A673 (cell line): ENCODE results near the gene NOM1. TPM values are rescaled to one million over a fixed set of nuclear protein-coding genes. Genes with fewer than 3 reads are reported as not detected.

Experiments
- BruUV-seq: library from RNA; stranded (reverse); fragments of 400-500 nt; replicated peaks from 2 replicates; lab custom pipeline; 2021; lab: Mats Ljungman, UMichigan
- CTCF ChIA-PET: fragments of 300-600 bp; sonication (Branson Sonifier 250); formaldehyde crosslinking; loops from one replicate; lab custom pipeline; 2022; ENCODE audit warnings: antibody characterized with exemption; lab: Charles Lee
- POLR2A ChIA-PET: fragments of 300-600 bp; sonication (Branson Sonifier 250); formaldehyde crosslinking; loops from one replicate; lab custom pipeline; 2022; ENCODE audit warnings: antibody characterized with exemption; ENCODE audit not compliant: low non-redundant PET; lab: Charles Lee
- DNase-seq: peaks from one replicate; pipeline ENCODE4 v3.0.0-alpha.2; 2015; ENCODE audit warnings: low spot score
- H3K27ac ChIP-seq: fragments of 200-600 bp; sonication (generic); 2 replicates; pipeline ENCODE4 v1.5.1; 2016; ENCODE audit warnings: mixed run types, low read depth, mild to moderate bottlenecking, mixed read lengths, antibody characterized with exemption, low read length; ENCODE audit not compliant: poor library complexity, severe bottlenecking
- H3K27me3 ChIP-seq: fragments of 200-600 bp; sonication (generic); replicated peaks from 2 replicates; pipeline ENCODE4 v1.6.1; 2017; ENCODE audit warnings: mixed run types, low read depth, mild to moderate bottlenecking, mixed read lengths, antibody characterized with exemption, low read length; ENCODE audit not compliant: insufficient read depth, poor library complexity
- H3K36me3 ChIP-seq: fragments of 200-600 bp; sonication (generic); 2 replicates; pipeline ENCODE4 v1.6.1; 2016; ENCODE audit warnings: mixed run types, mild to moderate bottlenecking, mixed read lengths, antibody characterized with exemption, low read length; ENCODE audit not compliant: insufficient read depth, poor library complexity, severe bottlenecking
- H3K4me1 ChIP-seq: fragments of 200-600 bp; sonication (generic); 2 replicates; pipeline ENCODE4 v1.6.1; 2017; ENCODE audit warnings: mixed run types, mild to moderate bottlenecking, mixed read lengths, antibody characterized with exemption, low read length; ENCODE audit not compliant: insufficient read depth, poor library complexity, severe bottlenecking
- H3K4me3 ChIP-seq: fragments of 200-600 bp; sonication (generic); 2 replicates; pipeline ENCODE4 v1.5.1; 2016; ENCODE audit warnings: low read depth, mixed run types, mild to moderate bottlenecking, mixed read lengths, low read length; ENCODE audit not compliant: poor library complexity, severe bottlenecking
- H3K9me3 ChIP-seq: fragments of 200-600 bp; sonication (generic); 2 replicates; pipeline ENCODE4 v1.6.1; 2016; ENCODE audit warnings: mixed run types, low read depth, mild to moderate bottlenecking, mixed read lengths, antibody characterized with exemption, low read length; ENCODE audit not compliant: poor library complexity, severe bottlenecking
- CTCF ChIP-seq: fragments of 300-800, 200-600 bp; sonication (generic); conservative IDR thresholded peaks from 2 replicates; pipeline ENCODE4 v1.5.1; 2017; ENCODE audit warnings: low read depth, mild to moderate bottlenecking, antibody characterized with exemption, low read length, moderate library complexity, mixed read lengths
- EZH2 ChIP-seq: fragments of 200-600 bp; sonication (generic); IDR thresholded peaks from 2 replicates; pipeline ENCODE4 v1.6.1; 2017; ENCODE audit warnings: borderline replicate concordance, low read depth, mild to moderate bottlenecking, mixed read lengths, antibody characterized with exemption, low read length; ENCODE audit not compliant: poor library complexity, severe bottlenecking
- intact Hi-C: fragments of 100-400 bp; cut with micrococcal nuclease; formaldehyde crosslinking; loops from one replicate; pipeline ENCODE4 v1.10.0; 2022; ENCODE audit not compliant: unreplicated experiment
- total RNA-seq: library from RNA; stranded (reverse); gene quantifications from 2 replicates; pipeline ENCODE4 v1.2.3, GENCODE V29; 2021

NOM1 gene
- total RNA-seq, 1 experiment from 2014 or later = 34.1 TPM

- Histone ChIP-seq H3K4me1 (no peaks in the 10 kb centered on the region), H3K4me3 (no peak overlapping the region), H3K27me3 (no peaks in the 10 kb centered on the region), H3K27ac (no peak overlapping the region), H3K36me3 (no peaks in the 10 kb centered on the region), H3K9me3 (no peaks in the 10 kb centered on the region)
- intact Hi-C loops = no loop called here
- no peak for DNase-seq
- no TSS peak for BruUV-seq
- TF ChIP-seq CTCF = no peak
- TF ChIP-seq EZH2 = no peak
- POLR2A ChIA-PET = no interaction called here
- CTCF ChIA-PET = no interaction called here
These were observed 36.9 kb downstream of the NOM1 start for GRCh38 chr7:156986378-156986777.

GRCh38 chr7:156988343-156989185 lies 39.1 kb downstream of the NOM1 start:
- TF ChIP-seq EZH2 (no peak), CTCF (no peak)
- no peak overlapping the region for H3K4me3 ChIP-seq
- ChIA-PET POLR2A (no interaction called here), CTCF (no interaction called here)
- H3K27ac ChIP-seq = no peak overlapping the region
- H3K9me3 ChIP-seq = no peaks in the 10 kb centered on the region
- H3K36me3 ChIP-seq = no peaks in the 10 kb centered on the region
- H3K4me1 ChIP-seq = no peaks in the 10 kb centered on the region
- DNase-seq = no peak
- intact Hi-C loops = no loop called here
- peaks cover 8% of the 10 kb centered on the region for H3K27me3 ChIP-seq
- BruUV-seq = no TSS peak

DNA sequence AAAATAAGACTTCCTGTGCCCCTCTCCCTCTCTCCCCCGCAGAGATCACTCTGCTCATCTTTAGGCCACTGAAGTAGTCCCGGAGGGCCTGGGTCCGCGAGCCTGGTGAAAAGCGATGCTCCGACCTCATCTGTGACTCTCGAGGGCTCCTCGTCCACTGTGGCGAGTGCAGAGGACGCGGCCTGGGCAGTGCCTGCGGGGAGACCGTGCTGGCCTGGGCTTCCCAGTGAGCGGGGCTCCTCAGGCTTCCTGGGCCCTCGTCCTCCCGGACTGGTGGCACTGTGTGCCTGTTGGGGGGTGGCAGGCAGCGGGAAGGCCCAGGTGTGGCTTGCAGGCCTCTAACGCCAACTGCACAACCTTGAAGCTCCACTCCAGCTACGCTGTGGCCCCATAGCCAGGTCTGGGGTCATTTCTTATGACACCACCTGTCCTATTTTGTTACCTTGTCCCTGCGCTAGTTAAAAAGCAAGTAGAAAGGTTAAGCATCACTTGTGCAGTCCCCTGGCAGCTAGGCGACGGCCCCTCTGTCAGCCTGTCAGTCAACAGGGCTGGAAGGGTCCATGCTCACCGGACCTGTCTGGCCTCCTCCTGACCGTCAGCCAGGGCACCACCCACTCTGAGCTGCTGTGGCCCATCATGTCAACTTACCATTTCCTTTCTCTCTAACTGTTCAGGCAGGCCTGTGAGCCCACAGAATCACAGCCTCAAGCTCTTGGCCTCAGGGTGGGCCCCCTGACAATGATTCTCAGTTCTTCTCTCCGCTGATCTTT lies 40.4 kb downstream of the NOM1 start:
- H3K9me3 ChIP-seq = no peaks in the 10 kb centered on the region
- H3K4me1 ChIP-seq = no peaks in the 10 kb centered on the region
- no peak for DNase-seq
- intact Hi-C loops = no loop called here
- ChIA-PET CTCF (no interaction called here), POLR2A (no interaction called here)
- TF ChIP-seq CTCF = no peak
- no peak for TF ChIP-seq EZH2
- BruUV-seq = no TSS peak
- no peak overlapping the region for H3K4me3 ChIP-seq
- H3K27ac ChIP-seq = no peak overlapping the region
- H3K36me3 ChIP-seq = no peaks in the 10 kb centered on the region
- H3K27me3 ChIP-seq = peaks cover 13% of the 10 kb centered on the region
